ENCODE measurements around the gene CACNA2D4.

CACNA2D4 gene

DNA sequence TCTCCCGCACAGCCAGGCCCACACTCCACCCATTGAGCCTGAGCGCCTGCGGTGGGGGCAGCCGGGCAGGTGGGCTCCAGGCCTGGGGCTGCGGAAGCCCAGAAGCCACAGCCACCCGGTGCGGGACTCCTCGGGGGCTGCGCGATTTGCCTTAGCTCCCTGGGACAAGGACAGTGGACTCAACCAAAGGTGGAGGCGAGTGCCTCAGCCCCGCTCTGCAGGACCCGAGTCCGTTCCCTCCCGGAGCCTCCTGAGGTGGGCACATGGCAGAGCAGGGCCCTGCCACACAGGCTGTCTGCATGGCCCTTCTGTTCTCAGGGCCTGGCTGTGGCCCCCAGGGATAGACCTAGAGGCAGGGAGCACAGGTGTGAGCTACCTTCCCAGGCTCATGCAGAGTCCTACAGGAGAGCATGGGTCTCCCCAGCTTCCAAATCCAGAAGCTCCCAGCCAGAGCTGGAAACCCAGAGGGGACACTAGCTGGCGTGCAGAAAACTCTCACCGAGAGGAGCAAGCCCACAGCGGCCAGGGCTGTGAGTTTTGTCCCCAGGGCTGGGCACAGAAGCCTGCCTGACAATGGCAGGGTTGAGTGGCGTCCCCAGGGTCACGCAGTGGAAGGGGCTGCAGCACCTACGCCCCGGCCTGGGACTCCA, 120.3 kb downstream of the CACNA2D4 start:
- Histone ChIP-seq H3F3A (ENCODE audit: insufficient read depth, low read length) (no peaks in the 10 kb centered on the region), H3K9ac (ENCODE audit: low read length) (no peak overlapping the region), H2AFZ (ENCODE audit: low read length) (no peak overlapping the region), H4K20me1 (ENCODE audit: insufficient read depth, low read length) (no peaks in the 10 kb centered on the region), H3K9me3 (replicated peaks; ENCODE audit: insufficient read depth, low read length) (no peaks in the 10 kb centered on the region), H3K4me2 (ENCODE audit: low read depth, low read length) (no peak overlapping the region), H3K27me3 (replicated peaks; ENCODE audit: insufficient read depth, low read length) (peaks cover 4% of the 10 kb centered on the region; the same call in 1 of the 2 replicates), H3K79me2 (ENCODE audit: low read length) (no peaks in the 10 kb centered on the region), H3K4me1 (ENCODE audit: low read length) (no peaks in the 10 kb centered on the region), H3K4me3 (ENCODE audit: low read length) (no peak overlapping the region), H3K9me2 (replicated peaks; ENCODE audit: insufficient read depth, low read length) (no peaks in the 10 kb centered on the region), H3K36me3 (replicated peaks; ENCODE audit: insufficient read depth, low read length) (no peaks in the 10 kb centered on the region), H3K27ac (ENCODE audit: low read length) (no peak overlapping the region)
- TF ChIP-seq, protein P1, sequence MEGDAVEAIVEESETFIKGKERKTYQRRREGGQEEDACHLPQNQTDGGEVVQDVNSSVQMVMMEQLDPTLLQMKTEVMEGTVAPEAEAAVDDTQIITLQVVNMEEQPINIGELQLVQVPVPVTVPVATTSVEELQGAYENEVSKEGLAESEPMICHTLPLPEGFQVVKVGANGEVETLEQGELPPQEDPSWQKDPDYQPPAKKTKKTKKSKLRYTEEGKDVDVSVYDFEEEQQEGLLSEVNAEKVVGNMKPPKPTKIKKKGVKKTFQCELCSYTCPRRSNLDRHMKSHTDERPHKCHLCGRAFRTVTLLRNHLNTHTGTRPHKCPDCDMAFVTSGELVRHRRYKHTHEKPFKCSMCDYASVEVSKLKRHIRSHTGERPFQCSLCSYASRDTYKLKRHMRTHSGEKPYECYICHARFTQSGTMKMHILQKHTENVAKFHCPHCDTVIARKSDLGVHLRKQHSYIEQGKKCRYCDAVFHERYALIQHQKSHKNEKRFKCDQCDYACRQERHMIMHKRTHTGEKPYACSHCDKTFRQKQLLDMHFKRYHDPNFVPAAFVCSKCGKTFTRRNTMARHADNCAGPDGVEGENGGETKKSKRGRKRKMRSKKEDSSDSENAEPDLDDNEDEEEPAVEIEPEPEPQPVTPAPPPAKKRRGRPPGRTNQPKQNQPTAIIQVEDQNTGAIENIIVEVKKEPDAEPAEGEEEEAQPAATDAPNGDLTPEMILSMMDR (IDR thresholded peaks at IDR 0.05; ENCODE audit: low read length): no peak
- TF ChIP-seq EZH2phosphoT487 (IDR thresholded peaks at IDR 0.05; ENCODE audit: low read length) (no peak), EZH2 (optimal IDR thresholded peaks at IDR 0.05; ENCODE audit: low read depth, low read length) (no peak)
- DNase-seq: no peak

DNA sequence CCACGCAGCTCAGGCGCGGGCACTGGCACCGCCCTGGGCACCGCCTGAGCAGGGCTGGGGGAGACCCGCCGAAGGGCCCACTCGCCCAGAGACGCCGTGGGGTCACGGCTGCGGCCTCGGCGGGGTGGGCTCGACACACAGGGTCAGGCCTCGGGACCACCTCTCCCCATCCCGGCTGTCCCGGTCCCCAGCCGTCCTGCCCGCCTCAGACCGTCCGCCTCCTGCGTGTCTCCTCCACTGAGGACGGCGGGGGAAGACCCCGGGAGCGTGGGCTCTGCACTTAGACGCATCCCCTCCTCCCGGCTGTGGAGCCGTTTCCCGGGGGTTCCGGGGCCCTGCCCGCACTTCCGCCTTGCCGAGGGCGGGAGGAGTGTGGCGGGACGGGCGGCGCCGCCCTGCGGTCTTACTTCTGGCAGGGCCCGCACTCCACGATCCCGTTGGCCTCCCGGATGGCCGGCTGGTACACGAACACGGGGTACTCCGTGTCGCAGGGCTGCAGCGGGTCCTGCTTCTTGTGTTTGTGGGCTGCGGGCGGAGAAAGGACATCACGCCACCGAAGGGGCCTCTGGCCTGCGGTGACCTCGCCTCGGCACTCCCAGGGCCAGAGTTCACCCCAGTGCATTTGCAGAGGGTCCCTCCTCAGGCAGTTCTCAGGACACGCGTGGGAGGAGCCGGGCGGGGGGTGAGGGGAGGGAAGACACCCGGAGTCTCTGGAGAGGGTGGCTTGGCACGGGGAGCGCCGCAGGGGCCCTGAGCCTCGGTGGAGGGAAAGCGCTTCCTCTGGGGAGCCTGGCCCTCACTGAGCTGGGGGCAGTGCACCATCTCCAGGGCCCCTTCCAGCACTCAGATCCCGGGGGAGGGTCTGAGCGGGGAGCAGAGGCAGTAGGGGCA, 121.2 kb downstream of the CACNA2D4 start:
- Histone ChIP-seq H3K9me2 (replicated peaks; ENCODE audit: insufficient read depth, low read length) (no peaks in the 10 kb centered on the region), H3K9ac (ENCODE audit: low read length) (peak overlapping the region; percentile 70), H3K27ac (ENCODE audit: low read length) (no peak overlapping the region), H3K4me3 (ENCODE audit: low read length) (peak overlapping the region; percentile 81), H2AFZ (ENCODE audit: low read length) (peak overlapping the region; percentile 96), H3K9me3 (replicated peaks; ENCODE audit: insufficient read depth, low read length) (no peaks in the 10 kb centered on the region), H3K79me2 (ENCODE audit: low read length) (no peaks in the 10 kb centered on the region), H3K27me3 (replicated peaks; ENCODE audit: insufficient read depth, low read length) (peaks cover 4% of the 10 kb centered on the region; the same call in 1 of the 2 replicates), H3F3A (ENCODE audit: insufficient read depth, low read length) (no peaks in the 10 kb centered on the region), H4K20me1 (ENCODE audit: insufficient read depth, low read length) (no peaks in the 10 kb centered on the region), H3K36me3 (replicated peaks; ENCODE audit: insufficient read depth, low read length) (no peaks in the 10 kb centered on the region), H3K4me2 (ENCODE audit: low read depth, low read length) (peak overlapping the region; percentile 99), H3K4me1 (ENCODE audit: low read length) (no peaks in the 10 kb centered on the region)
- TF ChIP-seq, protein P1 (IDR thresholded peaks at IDR 0.05; ENCODE audit: low read length): no peak
- TF ChIP-seq EZH2phosphoT487 (IDR thresholded peaks at IDR 0.05; ENCODE audit: low read length) (no peak), EZH2 (optimal IDR thresholded peaks at IDR 0.05; ENCODE audit: low read depth, low read length) (no peak)
- DNase-seq: peak; percentile 25

DNA sequence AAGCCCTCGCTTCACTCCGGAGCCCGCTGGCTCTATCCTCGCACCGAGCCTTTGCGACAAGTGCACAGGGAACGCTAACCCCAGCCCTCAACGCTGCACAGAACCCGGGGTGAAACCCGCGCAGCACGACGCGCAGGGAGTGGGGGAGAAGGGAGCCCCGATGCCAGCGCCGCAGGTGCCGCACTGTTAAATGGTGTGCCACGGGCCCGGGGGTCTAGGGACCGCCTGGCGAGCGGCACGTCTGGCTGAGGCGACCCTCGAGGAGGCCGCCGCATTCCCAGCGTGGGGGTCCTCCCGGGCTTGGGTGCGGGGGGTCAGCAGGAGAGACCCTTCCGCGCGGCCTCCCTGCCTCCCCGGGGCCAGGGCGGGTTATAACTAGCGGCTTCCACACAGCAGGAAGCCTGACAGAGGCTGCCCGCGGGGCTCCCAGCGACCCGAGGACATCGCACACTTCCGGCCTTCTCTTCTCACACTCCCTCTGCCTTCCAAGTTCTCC, 121.9 kb downstream of the CACNA2D4 start:
- no peaks in the 10 kb centered on the region for H3K79me2 ChIP-seq (ENCODE audit: low read length)
- no peaks in the 10 kb centered on the region for H3F3A ChIP-seq (ENCODE audit: insufficient read depth, low read length)
- peak overlapping the region; percentile 81 for H3K4me3 ChIP-seq (ENCODE audit: low read length)
- H2AFZ ChIP-seq (ENCODE audit: low read length): peak overlapping the region; percentile 96
- no peak for TF ChIP-seq EZH2 (optimal IDR thresholded peaks at IDR 0.05; ENCODE audit: low read depth, low read length)
- TF ChIP-seq EZH2phosphoT487 (IDR thresholded peaks at IDR 0.05; ENCODE audit: low read length): no peak
- TF ChIP-seq, protein P1 (IDR thresholded peaks at IDR 0.05; ENCODE audit: low read length): no peak
- H3K4me2 ChIP-seq (ENCODE audit: low read depth, low read length): peak overlapping the region; percentile 99
- H3K27ac ChIP-seq (ENCODE audit: low read length): no peak overlapping the region
- peak overlapping the region; percentile 70 for H3K9ac ChIP-seq (ENCODE audit: low read length)
- H3K36me3 ChIP-seq (replicated peaks; ENCODE audit: insufficient read depth, low read length): no peaks in the 10 kb centered on the region
- H3K27me3 ChIP-seq (replicated peaks; ENCODE audit: insufficient read depth, low read length): peaks cover 4% of the 10 kb centered on the region; the same call in 1 of the 2 replicates
- H3K4me1 ChIP-seq (ENCODE audit: low read length): no peaks in the 10 kb centered on the region
- no peaks in the 10 kb centered on the region for H3K9me3 ChIP-seq (replicated peaks; ENCODE audit: insufficient read depth, low read length)
- no peaks in the 10 kb centered on the region for H3K9me2 ChIP-seq (replicated peaks; ENCODE audit: insufficient read depth, low read length)
- peak; percentile 27 for DNase-seq
- no peaks in the 10 kb centered on the region for H4K20me1 ChIP-seq (ENCODE audit: insufficient read depth, low read length)
